HG03139 (cell line): ENCODE data around the gene DIO1.

Experiments
- ATAC-seq: cut with Tn5 transposase; IDR thresholded peaks from one replicate; pipeline ENCODE4 v1.9.1; 2021; ENCODE audit not compliant: unreplicated experiment

DIO1 gene

GRCh38 chr1:53892911-53893310 lies 1.1 kb upstream of the DIO1 start:
- no peak for ATAC-seq

GRCh38 chr1:53894644-53895043 lies 657 bp downstream of the DIO1 start:
- no peak for ATAC-seq

- no peak for ATAC-seq
Measured at GRCh38 chr1:53895421-53895820, 1.4 kb downstream of the DIO1 start.

GRCh38 chr1:53896635-53897229 lies 2.7 kb downstream of the DIO1 start:
- ATAC-seq: no peak

GRCh38 chr1:53899206-53899628 lies 5.2 kb downstream of the DIO1 start:
- ATAC-seq: no peak

- no peak for ATAC-seq
Measured at GRCh38 chr1:53899708-53900107, 5.7 kb downstream of the DIO1 start.

GRCh38 chr1:53902235-53903138 lies 8.5 kb downstream of the DIO1 start:
- ATAC-seq: no peak

- ATAC-seq: no peak
Measured at GRCh38 chr1:53905509-53905908, 11.5 kb downstream of the DIO1 start.

GRCh38 chr1:53906121-53906520 lies 12.1 kb downstream of the DIO1 start:
- no peak for ATAC-seq

- no peak for ATAC-seq
Measured at GRCh38 chr1:53909946-53910345, 16.0 kb downstream of the DIO1 start.

GRCh38 chr1:53911442-53911841 lies 17.5 kb downstream of the DIO1 start:
- ATAC-seq: no peak

GRCh38 chr1:53913352-53914033 lies 19.5 kb downstream of the DIO1 start:
- no peak for ATAC-seq

GRCh38 chr1:53918343-53918742 lies 24.4 kb downstream of the DIO1 start:
- no peak for ATAC-seq

GRCh38 chr1:53919675-53920066 lies 25.7 kb downstream of the DIO1 start:
- no peak for ATAC-seq

GRCh38 chr1:53927376-53927881 lies 33.4 kb downstream of the DIO1 start:
- ATAC-seq: no peak

GRCh38 chr1:53929246-53929960 lies 35.4 kb downstream of the DIO1 start:
- ATAC-seq: no peak

- ATAC-seq: no peak
Measured at GRCh38 chr1:53930932-53931331, 36.9 kb downstream of the DIO1 start.

- no peak for ATAC-seq
Measured at GRCh38 chr1:53931523-53931922, 37.5 kb downstream of the DIO1 start.

- no peak for ATAC-seq
Measured at GRCh38 chr1:53934170-53934765, 40.3 kb downstream of the DIO1 start.

GRCh38 chr1:53936430-53936829 lies 42.4 kb downstream of the DIO1 start:
- no peak for ATAC-seq
